GM21360 (cell line): Measurements from ENCODE around the gene DUSP2.
A peak's percentile ranks its signal among the peaks of the same experiment; 100 is the strongest.
"Not testable (repeated sequence)": the region's sequence is repeated elsewhere in the genome, so short reads cannot be mapped to it uniquely, and the experiment has no call there.

ENCODE experiments used
- ATAC-seq: cut with Tn5 transposase; IDR thresholded peaks from one replicate; pipeline ENCODE4 v1.9.1; 2021; ENCODE audit warnings: mild to moderate bottlenecking, moderate library complexity; ENCODE audit not compliant: unreplicated experiment

Gene DUSP2

DNA sequence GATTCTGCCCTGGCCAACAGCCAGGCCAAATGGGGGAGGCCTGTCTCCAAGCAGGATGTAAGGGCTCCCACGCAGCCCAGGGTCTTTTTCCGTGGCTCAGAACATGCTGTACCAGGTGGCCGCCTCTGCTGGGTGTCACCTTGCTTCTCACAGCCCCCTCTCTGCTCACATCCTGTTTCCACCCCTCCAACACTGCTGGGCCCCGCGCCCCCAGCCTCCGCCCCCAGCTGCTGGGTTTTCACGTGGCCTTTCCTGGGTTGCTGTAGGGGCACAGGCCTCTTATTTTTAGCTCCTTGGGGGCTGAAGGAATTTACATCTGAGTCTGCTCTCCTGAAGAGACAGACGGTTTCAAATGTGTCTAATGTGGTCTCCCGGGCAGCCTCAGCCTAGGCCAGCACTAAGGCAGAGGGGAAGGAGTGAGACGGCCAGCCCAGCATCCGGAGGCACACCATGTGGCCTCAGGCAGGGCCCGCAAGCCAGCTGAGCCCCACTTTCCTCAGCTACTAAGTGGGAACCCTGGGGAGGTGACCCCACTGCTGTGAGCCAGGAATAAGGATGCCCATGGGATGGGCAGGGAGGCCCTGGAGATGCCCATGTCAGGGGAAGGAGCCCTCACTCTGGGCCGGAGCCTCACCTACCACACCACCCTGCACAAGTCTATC, 18.7 kb upstream of the DUSP2 start:
- ATAC-seq = peak; percentile 58

DNA sequence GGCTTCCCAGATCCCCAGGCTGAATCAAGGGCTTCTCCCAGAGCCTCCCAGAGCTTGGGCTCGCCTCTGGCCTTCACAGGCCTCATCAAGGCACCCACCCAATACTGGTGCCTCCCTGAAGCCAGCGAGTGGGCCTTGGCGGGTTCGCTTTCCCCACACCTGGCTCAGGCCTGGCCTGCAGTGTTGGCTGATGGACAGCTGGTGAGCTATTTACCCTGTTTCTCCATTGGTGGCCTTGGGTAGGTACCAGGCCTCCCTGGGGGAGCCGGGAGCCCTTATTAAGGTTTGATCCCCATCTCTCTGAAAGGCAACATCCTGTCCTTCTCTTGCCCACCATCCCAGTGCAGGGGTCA, 18.2 kb upstream of the DUSP2 start:
- no peak for ATAC-seq

DNA sequence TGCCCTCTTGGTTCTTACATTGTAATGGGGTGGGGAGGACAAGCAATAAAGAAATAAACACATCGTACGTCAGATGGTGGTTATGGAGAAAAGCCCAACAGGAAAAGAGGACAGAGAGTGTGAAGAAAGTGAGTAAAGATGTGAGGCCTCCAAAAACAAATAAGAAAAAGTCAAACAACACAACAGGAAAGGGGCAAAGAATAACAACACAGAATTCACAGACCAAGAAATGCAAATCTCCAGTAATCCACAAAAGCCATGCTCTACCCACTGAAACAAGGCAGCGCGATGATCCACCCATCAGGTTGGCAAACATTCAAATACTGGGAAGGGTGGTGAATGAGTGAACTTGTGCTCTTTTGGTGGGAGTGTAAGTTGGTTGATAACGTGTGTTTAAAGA, 16.7 kb upstream of the DUSP2 start:
- ATAC-seq = no peak

DNA sequence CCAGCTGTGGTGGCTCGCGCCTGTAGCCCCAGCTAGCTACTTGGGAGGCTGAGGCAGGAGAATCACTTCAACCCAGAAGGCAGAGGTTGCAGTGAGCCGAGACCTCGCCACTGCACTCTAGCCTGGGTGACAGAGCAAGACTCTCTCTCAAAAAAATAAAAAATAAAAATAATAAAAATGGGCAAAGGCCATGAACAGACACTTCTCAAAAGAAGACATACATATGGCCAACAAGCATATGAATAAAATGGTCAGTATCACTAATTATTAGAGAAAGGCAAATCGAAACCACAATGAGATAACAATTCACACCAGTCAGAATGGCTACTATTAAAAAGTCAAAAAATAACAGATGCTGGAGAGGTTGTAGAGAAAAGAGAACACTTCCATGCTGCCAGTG, 15.1 kb upstream of the DUSP2 start:
- ATAC-seq = not testable (repeated sequence)

DNA sequence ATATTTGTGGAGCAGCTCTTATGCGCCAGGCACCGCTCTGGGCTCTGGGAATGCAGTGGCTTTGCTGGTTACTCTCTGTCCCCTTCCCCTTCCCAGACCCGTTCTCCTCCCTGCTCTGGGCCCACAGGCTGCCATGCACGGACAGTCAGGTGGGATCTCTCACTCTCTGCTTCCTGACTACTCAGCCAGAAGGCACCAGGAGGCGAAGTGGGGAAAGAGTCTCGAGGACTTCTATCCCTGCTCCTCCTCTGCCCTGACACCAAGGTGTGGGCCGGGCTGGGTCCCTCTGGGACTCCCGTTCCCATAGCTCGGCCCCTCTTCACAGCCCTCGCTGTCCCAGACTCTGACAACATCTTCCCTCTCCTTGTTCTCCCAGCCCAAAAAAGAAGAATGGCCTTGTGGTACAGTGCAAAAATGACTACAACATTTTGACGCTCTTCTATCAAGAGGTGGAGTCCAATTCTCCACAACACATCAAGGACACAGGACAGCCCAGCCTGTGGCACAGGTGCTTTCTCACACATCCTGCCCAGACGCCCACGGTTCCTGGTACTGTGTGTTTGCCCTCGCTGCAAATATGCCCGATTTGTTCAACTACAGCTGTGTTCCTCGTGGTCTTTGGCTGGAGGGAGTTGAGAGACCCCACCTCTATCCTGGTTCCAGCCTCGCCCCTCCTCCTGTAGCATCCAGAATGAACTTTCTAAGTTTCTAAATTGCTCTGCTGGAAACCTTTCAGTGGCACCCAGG, 14.0 kb upstream of the DUSP2 start:
- ATAC-seq = no peak

DNA sequence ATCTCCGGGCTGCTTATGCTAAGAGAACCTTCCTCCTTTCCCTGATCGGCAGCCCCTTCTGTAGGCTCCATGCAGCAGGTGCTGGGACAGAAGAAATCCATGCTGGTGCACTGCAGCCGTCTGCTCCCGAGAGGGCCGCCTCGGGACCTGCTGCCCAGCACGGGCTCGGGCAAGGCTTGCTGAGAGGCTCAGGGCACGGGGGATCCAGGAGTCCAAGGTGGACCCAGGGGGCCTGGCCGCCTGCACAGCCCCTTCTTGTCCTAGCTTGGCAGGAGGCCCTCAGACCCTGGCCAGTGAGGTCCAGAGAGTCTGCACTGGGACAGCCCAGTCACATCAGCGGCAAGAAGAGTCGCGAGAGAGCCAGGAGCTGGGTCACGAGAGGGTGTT, 13.3 kb upstream of the DUSP2 start:
- no peak for ATAC-seq

GRCh38 chr2:96157649-96158553, 12.7 kb upstream of the DUSP2 start:
- peak; percentile 64 for ATAC-seq

DNA sequence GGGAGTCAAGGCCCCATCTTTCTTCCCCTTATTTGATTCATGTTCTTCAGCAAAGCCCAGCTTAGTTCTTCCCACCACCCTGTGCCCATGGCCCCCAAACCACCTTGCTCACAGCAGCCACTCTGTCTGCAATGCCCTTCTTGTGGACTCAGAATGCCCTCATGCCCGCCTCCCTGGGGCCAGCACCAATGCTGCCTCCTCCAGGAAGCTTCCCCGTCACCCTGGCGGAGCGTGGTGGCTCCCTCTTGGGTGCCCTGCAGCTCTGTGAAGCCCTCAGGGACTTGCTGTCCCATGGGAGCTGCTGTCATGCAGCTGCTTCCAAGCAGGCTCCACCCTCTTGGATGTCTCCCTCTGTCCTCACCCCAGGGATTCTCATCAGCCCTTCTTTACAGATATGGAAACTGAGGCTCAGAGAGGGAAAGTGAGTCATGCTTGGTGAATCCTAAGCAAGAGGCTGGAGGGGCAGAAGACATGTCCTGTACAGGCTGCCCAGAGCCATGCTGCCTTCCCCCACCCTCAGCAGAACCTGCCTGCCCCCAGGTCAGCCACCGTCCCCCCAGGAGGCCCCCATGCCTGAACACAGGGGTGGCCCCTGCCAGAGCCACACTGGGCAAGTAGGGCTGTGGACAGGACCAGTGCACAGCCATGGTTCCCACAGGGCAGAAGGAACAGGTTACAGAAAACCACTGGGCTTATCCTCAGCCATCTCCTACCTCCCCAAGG, 11.8 kb upstream of the DUSP2 start:
- ATAC-seq = peak; percentile 37

GRCh38 chr2:96156011-96156820, 11.0 kb upstream of the DUSP2 start:
- ATAC-seq = no peak

GRCh38 chr2:96154506-96155380, 9.5 kb upstream of the DUSP2 start:
- no peak for ATAC-seq

- no peak for ATAC-seq
Observed at GRCh38 chr2:96153991-96154431, 8.8 kb upstream of the DUSP2 start.

- ATAC-seq = no peak
Observed at GRCh38 chr2:96153291-96153713, 8.1 kb upstream of the DUSP2 start.

GRCh38 chr2:96152304-96153161, 7.3 kb upstream of the DUSP2 start:
- no peak for ATAC-seq

GRCh38 chr2:96151595-96152303, 6.5 kb upstream of the DUSP2 start:
- ATAC-seq = no peak

DNA sequence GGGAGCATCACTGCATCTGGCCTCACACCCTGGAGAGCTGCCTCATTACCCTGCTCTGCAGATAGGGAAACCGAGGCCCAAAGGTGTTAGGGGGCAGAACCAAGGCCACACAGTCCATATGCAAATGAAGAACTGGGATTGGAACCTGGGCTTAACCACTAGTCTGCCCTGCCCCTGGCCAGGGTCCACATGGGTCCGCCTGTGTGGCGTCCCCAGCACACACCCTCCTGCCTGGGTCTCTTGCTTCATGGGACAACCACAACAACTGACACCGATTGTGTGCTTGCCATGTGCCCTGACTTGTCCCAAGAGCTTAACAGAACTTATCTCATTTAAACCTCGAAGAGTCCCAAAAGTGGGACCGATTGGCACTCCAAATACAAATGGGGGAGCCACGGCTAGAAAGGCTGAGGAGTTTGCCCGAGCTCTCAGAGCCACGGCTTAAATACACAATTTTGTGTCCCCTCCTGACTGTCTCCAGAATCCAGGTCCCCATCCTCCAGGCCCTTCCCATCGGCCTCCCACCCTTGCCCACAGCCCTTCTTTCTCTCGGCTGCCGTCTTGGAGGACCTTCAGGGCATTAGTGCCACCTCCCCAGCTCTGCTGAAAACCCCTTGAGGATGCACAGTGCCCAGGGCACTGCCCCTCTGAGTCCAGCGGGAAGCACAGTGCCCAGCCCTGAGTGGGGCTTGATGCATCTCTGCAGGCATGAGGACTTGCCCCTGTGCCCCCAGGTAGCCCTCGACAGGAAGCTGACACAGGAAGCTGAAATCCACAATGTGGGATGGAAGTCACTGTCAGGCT, 5.8 kb upstream of the DUSP2 start:
- no peak for ATAC-seq

GRCh38 chr2:96150007-96150640, 4.9 kb upstream of the DUSP2 start:
- no peak for ATAC-seq
